Jurkat, Clone E6-1 (cell line): Measurements from ENCODE around the gene ASH1L.
"Not testable (repeated sequence)": the region's sequence is repeated elsewhere in the genome, so short reads cannot be mapped to it uniquely, and the experiment has no call there.

Experiments used
- DNase-seq: peaks from one replicate; pipeline ENCODE4 v3.0.0-alpha.2; 2011; ENCODE audit warnings: low read depth, low spot score
- H3K4me3 ChIP-seq: 2 replicates; pipeline ENCODE4 v1.5.1; 2011; ENCODE audit warnings: mild to moderate bottlenecking, low read length, control low read depth, moderate library complexity

The ASH1L gene

DNA sequence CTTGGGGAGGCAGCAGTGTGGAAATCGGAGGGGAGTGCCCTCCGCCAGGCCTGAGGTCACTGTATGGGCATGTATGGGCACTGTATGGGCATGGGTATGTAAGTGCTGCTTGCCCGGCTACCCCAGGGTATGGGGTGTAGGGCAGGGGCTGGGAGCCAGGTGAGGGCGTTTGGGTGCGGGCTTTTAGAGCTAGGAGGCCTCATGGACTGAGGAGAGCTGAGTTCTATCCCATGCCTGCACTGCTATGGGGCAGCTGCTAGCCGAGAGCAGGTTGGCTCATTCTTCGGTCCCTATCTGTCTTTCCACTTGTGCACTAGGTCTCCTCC, 266.7 kb downstream of the ASH1L start:
- no peak overlapping the region for H3K4me3 ChIP-seq
- DNase-seq = no peak

DNA sequence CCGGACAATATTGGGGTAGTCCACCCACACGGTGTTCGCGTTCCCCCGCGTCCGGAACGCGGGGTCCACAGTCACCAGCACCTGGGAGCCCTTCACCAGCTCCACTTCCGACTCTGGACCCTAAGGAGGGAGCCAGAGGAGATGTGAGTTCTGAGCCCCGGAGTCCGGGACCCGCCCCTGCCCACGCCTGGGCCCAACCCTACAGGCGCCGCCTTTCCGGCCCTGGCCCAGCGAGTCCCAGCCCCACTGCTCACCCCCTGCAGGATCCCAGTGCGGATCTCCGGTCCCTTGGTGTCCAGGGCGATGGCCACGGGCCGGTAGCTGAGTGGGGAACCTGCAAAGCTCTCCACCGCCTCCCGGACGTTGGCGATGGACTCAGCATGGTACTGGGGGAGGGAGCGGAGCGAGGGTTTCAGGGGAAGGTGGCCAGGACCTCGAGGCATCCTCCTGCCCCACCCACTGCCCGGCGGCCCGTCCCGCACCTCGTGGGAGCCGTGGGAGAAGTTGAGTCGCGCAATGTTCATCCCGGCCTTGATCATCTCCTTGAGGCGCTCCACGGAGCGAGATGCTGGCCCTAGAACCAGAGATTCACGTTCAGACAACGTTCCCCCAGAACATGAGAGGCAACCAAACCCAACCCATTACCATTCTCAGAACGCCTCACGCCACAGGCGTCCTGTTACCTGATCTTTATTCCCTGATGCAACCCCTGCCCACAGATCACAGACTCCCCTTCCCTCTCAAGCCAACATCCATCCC, 267.2 kb downstream of the ASH1L start:
- DNase-seq = no peak
- H3K4me3 ChIP-seq = no peak overlapping the region

DNA sequence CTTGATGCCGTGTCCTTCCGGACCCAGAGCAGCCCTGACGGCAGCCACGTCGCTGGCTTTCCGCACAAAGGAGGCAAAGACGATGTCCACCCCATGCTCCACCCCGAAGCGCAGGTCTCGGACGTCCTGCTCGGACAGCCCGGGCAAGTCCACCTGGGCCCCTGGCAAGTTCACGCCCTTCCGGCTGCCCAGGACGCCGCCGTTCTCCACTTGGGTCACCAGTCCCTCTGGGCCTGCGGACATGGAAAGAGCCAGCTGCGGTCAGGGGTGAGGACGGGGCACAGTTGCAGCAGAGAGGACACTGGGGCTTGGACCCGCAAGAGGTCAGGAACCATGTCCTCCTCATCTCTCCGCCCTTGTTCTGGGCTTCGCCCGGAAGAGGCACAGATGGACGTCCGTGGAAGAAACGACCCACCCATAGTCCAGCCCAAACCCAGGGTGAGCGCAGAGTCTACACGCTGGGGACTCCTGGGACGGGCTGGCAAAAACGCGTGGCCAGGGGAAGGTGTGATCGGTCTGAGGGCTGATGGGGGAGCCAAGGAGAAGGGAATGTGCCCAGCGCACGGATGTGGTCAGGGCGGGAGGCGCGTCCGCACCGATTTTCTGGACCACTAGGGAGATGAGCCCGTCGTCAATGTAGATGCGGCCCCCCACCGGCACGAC, 268.0 kb downstream of the ASH1L start:
- H3K4me3 ChIP-seq = no peak overlapping the region
- no peak for DNase-seq

DNA sequence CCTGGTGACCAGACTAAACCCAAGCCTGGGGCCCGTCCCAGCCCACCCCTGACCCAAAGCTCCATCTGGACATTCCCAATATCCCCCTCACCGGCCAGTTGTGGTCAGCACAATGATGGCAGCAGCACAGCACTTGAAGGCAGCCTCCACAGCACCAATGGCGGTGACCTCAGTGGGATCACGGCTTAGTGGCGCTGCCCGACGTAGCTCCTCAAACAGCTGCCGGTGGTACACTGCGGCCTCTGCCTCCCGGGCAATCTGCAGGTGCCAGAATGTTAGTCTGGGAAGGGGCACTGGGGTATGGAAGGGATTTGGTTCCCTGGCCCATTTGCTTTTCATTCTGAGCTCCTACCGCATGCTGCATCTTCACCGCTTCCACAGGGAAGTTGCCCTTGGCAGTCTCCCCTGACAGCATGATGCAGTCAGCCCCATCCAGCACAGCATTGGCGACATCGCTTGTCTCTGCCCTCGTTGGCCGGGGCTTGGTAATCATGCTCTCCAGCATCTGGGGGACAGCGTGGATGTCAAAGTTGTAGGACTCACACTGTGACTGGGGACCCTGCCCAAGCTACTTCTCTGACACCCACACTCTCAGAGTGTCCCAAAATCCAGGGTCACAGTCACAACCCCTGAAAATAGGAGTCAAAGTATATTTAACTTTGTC, 269.4 kb downstream of the ASH1L start:
- DNase-seq = no peak

DNA sequence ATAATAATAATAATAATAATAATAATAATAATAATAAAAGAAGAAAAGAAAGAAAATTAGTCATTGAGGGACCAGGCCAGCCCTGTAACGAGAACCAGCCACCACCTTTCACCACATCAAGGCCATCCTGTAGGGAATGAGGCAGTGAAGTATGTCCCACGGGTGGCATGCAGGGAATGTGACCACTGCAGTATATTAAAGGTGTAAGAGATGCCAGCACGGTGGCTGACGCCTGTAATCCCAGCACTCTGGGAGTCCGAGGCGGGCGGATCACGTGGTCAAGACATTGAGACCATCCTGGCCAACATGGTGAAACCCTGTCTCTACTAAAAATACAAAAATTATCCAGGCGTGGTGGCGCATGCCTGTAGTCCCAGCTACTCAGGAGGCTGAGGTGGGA, 271.6 kb downstream of the ASH1L start:
- not testable (repeated sequence) for DNase-seq, H3K4me3 ChIP-seq

More for the DNA sequence above, 269.4 kb downstream of the ASH1L start:
- no peak overlapping the region for H3K4me3 ChIP-seq

DNA sequence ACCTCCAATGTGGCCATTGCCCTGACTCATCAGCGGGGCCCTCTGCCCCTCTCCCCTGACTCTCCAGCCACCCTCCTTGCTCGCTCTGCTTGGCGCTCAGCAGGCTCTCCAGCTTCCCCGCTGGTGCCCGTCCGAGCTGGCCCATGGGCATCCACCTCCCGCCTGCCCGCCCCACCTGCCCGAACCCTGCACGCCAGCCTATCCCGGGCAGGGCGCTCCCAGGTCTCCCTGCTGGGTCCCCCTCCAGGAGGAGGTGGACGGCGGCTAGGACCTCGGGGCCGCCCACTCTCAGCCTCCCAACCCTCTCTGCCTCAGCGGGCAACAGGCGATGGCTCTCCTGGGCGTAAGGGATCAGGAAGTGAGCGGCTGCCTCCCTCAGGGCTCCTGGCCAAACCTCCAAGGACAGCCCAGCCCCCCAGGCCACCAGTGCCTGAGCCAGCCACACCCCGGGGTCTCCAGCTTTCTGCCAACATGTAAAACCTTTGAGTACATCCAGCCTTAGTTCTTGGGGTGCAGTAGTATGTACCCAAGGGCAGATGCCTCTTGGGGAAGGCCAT, 274.5 kb downstream of the ASH1L start:
- DNase-seq = no peak
- no peak overlapping the region for H3K4me3 ChIP-seq

DNA sequence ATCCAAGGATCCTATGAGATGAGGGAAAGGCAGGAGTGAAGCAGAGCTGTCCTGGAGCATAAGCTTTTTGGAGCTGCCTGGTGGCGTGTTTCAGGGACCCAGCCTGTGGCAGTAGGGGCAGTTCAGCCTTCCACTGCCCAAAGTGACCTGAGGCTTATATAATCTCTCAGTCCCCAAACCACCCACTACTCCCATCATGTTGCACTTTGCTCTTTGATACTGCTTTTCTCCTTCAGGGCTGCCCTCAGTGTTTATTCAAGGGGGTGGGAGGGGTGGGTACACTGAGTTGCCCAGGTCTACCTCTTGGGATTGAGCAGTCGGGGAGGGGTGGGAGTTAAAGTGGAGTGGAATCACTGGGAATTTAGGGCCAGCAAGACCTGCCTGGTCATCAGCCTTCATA, 276.1 kb downstream of the ASH1L start:
- H3K4me3 ChIP-seq = no peak overlapping the region
- no peak for DNase-seq

DNA sequence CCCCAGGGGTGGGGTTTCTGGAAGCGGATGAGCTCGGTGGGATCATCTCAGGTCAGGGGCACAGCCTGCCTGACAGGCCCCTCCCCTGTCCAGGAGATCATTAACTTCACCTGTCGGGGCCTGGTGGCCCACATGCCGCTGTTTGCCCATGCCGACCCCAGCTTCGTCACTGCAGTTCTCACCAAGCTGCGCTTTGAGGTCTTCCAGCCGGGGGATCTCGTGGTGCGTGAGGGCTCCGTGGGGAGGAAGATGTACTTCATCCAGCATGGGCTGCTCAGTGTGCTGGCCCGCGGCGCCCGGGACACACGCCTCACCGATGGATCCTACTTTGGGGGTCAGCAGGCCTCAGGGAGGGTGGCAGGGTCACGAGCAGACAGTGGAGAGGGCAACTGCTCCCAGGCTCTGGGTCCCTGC, 277.0 kb downstream of the ASH1L start:
- DNase-seq = no peak
- no peak overlapping the region for H3K4me3 ChIP-seq
